Measurements from ENCODE around the gene BCL2A1.
"Not testable (repeated sequence)": the region's sequence is repeated elsewhere in the genome, so short reads cannot be mapped to it uniquely, and the experiment has no call there.

Gene BCL2A1

GRCh38 chr15:79988448-79989117 lies 17.6 kb upstream of the BCL2A1 start:
- DNase-seq, result no peak

DNA sequence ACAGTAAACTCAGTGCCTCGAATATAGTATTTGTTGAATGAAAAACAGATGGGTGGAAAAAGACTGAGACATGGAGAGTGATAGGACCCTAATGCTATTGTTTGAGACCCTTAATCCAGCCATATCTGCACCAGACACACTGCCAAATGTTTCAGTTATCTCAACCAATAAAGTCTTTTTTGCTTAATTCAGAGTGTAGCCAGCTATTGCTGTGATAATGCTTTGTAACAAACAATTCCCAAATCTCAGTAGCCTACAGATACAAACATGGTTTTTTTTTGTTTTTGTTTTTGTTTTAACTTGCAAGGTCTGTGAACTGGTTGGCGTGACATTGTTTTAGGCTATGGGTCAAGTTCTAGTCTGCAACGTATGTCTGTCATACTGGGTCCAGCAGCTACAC lies 17.0 kb upstream of the BCL2A1 start:
- no peak for DNase-seq

GRCh38 chr15:79987569-79987955 lies 16.6 kb upstream of the BCL2A1 start:
- no peak for DNase-seq

GRCh38 chr15:79981831-79982455 lies 10.9 kb upstream of the BCL2A1 start:
- no peak for DNase-seq

DNA sequence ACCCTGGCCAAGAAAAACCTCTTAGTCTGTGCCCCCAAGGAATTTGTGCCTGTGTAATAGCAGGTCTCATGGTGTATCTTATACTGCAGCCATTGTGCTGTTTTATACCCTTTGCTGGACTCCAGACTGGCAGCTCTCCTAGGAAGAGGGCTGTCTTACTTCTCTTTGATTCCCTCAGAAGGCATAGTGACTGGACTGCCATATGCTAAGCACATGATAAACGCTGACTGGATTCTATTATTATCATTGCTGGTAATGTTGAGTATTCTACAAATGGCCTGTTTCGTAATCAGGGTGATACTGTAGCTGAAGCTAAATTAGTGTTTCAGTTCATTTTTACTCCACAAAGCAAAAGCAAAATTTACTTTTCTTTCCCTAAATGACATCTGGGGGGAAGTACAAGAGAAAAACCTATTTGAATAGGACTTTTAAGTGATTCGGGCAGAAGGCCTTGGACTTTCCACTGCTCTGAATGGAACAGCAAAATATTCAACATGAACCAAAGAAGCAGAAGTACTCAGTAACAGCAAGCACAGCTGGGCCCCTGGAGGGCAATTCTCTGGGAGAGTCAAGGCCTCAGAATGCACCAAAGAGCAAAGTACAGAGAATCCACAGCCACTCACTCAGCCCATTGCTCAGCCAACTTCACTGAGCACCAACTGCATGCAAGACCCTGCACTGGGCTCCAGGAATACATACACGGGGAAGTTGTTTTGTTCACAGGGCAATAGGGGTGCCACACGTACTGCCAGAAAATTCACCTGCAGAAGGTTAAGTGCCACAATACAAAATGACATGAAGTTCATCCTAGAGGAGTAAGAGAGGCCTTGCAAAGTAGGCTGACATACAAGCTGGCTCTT lies 7.9 kb upstream of the BCL2A1 start:
- DNase-seq, result no peak

GRCh38 chr15:79978260-79978654 lies 7.3 kb upstream of the BCL2A1 start:
- no peak for DNase-seq

- DNase-seq, result no peak
Measured at GRCh38 chr15:79977431-79978054, 6.5 kb upstream of the BCL2A1 start.

GRCh38 chr15:79973456-79974195 lies 2.6 kb upstream of the BCL2A1 start:
- DNase-seq, result no peak

DNA sequence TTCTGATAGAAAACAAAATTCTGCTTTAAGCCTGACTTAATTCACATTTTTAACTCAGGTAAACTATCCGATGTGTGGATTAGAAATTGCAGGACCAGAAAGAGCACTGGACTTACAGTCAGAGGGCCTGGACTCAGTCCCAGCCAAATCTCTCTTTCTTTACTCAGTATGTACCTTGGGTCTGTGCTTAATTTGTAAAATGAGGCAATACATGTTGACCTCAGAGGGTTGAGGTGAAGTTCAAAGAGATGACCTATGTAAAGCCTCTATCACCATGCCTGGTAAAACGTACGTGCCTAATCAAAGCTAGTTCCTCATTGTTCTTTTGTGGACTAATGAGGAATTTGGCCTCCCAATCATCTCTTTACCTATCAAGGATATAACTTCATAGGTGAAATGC lies 1.9 kb upstream of the BCL2A1 start:
- no peak for DNase-seq

DNA sequence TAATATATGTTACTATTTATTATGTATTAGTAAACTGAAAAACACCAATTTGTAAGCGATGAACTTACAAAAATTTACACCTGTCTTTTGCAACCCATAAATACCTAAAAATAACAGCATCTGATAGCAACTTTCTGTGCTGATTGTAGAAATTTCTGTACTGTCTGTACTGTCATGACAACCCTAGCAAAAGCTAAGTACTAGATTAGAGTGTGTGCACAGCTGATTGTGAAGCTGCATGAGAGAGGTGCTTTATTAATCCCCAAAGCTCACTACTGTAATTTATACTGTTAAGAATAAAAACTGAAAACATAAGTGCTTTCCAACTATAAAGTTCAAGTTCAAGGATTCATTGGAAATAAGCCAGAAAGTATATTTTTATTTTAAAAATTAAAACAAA lies 815 bp downstream of the BCL2A1 start:
- no peak for DNase-seq

DNA sequence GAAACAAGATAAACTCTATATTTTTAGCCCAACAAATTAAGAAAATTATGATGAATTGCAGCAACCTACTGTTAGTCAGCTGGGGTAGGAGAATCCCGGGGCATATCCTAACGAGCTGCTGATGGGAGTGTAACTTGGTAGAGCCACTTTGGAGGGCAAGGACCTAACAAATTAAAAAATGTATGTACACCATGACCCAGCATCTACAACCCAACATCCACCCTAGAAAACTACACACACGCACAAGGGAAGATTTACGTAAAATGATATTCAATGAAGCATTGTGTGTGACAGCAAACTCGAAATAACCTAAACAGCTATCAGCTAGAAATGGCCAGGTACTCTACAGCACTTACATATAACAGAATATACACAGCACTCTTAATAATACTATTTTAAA lies 1.9 kb downstream of the BCL2A1 start:
- no peak for DNase-seq

- DNase-seq, result no peak
Measured at GRCh38 chr15:79967298-79968182, 3.5 kb downstream of the BCL2A1 start.

GRCh38 chr15:79966634-79967297 lies 4.2 kb downstream of the BCL2A1 start:
- no peak for DNase-seq

DNA sequence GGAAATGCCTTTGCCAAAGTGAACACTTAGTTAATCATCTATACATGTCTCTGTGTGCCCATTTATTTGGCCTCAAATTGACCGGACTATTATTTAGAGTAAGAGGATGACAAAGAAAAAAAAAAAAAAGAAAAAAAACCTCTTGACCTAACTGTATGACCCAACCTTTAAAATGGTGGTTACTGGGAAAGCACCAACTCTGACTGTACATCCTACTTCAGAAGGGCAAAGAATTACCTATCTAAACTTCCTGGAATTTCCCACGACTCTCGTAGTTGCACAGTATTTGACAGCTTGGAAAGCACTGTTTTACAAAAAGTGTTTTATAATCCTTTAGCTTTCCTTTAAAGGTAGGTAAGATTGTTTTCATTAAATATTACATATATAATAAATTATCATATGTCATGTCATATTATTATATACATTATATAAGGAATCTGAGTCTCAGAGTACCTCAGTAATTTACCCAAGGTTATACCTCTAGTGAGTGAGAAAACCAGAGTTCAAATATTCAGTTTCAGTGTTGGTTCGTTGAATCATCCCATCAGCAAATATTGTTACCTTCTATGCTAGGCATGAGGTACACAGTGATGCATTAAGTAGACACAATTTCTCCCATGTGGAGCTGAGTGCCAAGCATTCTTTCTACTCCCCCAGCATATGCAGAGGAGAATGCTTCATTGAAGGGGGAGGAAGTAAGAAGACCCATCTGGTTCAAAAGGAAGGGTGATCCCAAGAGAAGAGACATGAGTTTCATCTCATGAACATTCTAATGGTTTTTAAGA lies 5.0 kb downstream of the BCL2A1 start:
- no peak for DNase-seq

DNA sequence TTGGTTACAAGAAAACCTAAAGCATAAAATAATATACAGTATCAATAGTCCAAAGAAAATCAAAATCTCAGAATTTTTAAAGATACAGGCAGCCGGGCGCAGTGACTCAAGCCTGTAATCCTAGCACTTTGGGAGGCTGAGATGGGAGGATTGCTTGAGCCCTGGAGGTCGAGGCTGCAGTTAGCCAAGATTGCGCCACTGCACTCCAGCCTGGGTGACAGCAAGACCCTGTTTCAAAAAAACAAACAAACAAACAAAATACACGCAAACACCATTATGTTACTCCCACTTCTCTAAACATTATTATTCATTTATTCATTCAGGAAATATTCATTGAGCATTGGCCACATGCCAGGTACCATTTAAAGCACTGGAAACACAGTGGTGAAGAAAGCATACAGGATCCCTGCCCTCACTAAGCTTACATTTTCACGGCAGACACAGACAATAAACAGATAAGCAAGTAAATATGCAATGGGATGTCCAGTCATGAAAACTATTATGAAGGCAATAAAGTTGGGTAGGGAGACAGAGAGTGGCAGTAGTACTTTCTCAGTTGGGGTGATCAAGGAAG lies 6.7 kb downstream of the BCL2A1 start:
- no peak for DNase-seq

- not testable (repeated sequence) for DNase-seq
Measured at GRCh38 chr15:79962921-79963320, 8.1 kb downstream of the BCL2A1 start.

GRCh38 chr15:79962178-79962577 lies 8.8 kb downstream of the BCL2A1 start:
- DNase-seq, result no peak

- no peak for DNase-seq
Measured at GRCh38 chr15:79960502-79961212, 10.3 kb downstream of the BCL2A1 start.

DNA sequence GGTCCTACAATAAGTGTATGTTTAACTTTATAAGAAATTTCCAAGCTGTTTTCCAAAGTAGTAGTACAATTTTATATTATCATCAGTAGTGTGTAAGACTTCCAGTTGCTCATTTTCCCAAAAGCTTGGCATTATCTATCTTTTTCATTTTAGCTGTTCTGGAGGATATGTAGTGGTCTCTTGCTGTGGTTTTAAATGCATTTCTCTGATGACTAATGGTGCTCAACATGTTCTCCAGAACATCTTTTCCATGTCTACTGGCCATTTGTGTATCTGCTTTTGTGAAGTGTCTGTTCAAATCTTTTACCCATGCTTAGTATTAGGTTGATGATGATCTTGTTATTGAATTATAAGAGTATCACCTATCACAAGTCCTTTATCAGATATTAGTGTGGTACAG lies 13.3 kb downstream of the BCL2A1 start:
- no peak for DNase-seq

Data from T1000 (cell line).